SK-N-SH treated with all-trans-retinoic acid at 6 μM for 48 hours (cell line): ENCODE results near the gene HMCN2.

ENCODE experiments used
- ATAC-seq: fragments of 200-7000 bp; cut with Tn5 transposase; 3 replicates; pipeline ENCODE4 v1.9.1; 2020; ENCODE audit warnings: mild to moderate bottlenecking, moderate library complexity
- ARNTL ChIP-seq: fragments of 450-650 bp; formaldehyde crosslinking; IDR thresholded peaks from 2 replicates; pipeline ENCODE4 v1.5.0; 2020; ENCODE audit warnings: low read depth, mild to moderate bottlenecking, moderate library complexity, borderline replicate concordance
- BACH2 ChIP-seq: fragments of 250-450 bp; sonication (Bioruptor Pico); IDR thresholded peaks from 2 replicates; pipeline ENCODE4 v1.9.0; 2021; ENCODE audit warnings: mild to moderate bottlenecking, borderline replicate concordance
- CREB5 ChIP-seq: fragments of 250-450 bp; sonication (Bioruptor Pico); IDR thresholded peaks from 2 replicates; pipeline ENCODE4 v1.5.1; 2020; ENCODE audit warnings: low read depth, mild to moderate bottlenecking, moderate library complexity
- CSDC2 ChIP-seq: fragments of 250-450 bp; sonication (Bioruptor Pico); IDR thresholded peaks from 2 replicates; pipeline ENCODE4 v1.5.0; 2020; ENCODE audit warnings: mild to moderate bottlenecking, moderate library complexity
- CSRNP3 ChIP-seq: fragments of 250-450 bp; sonication (Bioruptor Pico); IDR thresholded peaks from 2 replicates; pipeline ENCODE4 v1.5.1; 2021; ENCODE audit warnings: mild to moderate bottlenecking, moderate library complexity
- ESRRG ChIP-seq: fragments of 250-450 bp; sonication (Bioruptor Pico); IDR thresholded peaks from 2 replicates; pipeline ENCODE4 v1.6.1; 2021; ENCODE audit warnings: mild to moderate bottlenecking
- GLIS3 ChIP-seq: fragments of 250-450 bp; sonication (Bioruptor Pico); IDR thresholded peaks from 2 replicates; pipeline ENCODE4 v1.5.0; 2020; ENCODE audit warnings: mild to moderate bottlenecking, moderate library complexity
- ISL1 ChIP-seq: fragments of 250-450 bp; sonication (Bioruptor Pico); IDR thresholded peaks from 2 replicates; pipeline ENCODE4 v2.1.2; 2022; ENCODE audit warnings: mild to moderate bottlenecking, moderate library complexity
- OSR1 ChIP-seq: fragments of 250-450 bp; sonication (Bioruptor Pico); IDR thresholded peaks from 2 replicates; pipeline ENCODE4 v1.8.0; 2022; ENCODE audit warnings: moderate library complexity, mild to moderate bottlenecking, inconsistent platforms
- PPARA ChIP-seq: fragments of 250-450 bp; sonication (Bioruptor Pico); IDR thresholded peaks from 2 replicates; pipeline ENCODE4 v1.5.0; 2020; ENCODE audit warnings: mild to moderate bottlenecking, borderline replicate concordance
- RARB ChIP-seq: fragments of 250-450 bp; sonication (Bioruptor Pico); IDR thresholded peaks from 2 replicates; pipeline ENCODE4 v1.8.0; 2021; ENCODE audit warnings: mild to moderate bottlenecking, moderate library complexity
- SNAI2 ChIP-seq: fragments of 250-450 bp; sonication (Bioruptor Pico); IDR thresholded peaks from 2 replicates; pipeline ENCODE4 v1.5.0; 2020; ENCODE audit warnings: mild to moderate bottlenecking, moderate library complexity
- TCF4 ChIP-seq: fragments of 250-450 bp; sonication (Bioruptor Pico); IDR thresholded peaks from 2 replicates; pipeline ENCODE4 v1.8.0; 2021; ENCODE audit warnings: mild to moderate bottlenecking, moderate library complexity, borderline replicate concordance
- TOX ChIP-seq: fragments of 250-450 bp; sonication (Bioruptor Pico); IDR thresholded peaks from 2 replicates; pipeline ENCODE4 v1.8.0; 2021; ENCODE audit warnings: mild to moderate bottlenecking, moderate library complexity, borderline replicate concordance
- ZC3H10 ChIP-seq: fragments of 250-450 bp; sonication (Bioruptor Pico); IDR thresholded peaks from 2 replicates; pipeline ENCODE4 v1.5.1; 2021; ENCODE audit warnings: mild to moderate bottlenecking, moderate library complexity
- ZFP3 ChIP-seq: fragments of 250-450 bp; sonication (Bioruptor Pico); IDR thresholded peaks from 2 replicates; pipeline ENCODE4 v1.5.0; 2020; ENCODE audit warnings: mild to moderate bottlenecking, moderate library complexity
- ZFP30 ChIP-seq: fragments of 450-650 bp; formaldehyde crosslinking; IDR thresholded peaks from 2 replicates; pipeline ENCODE4 v1.5.0; 2022; ENCODE audit warnings: mild to moderate bottlenecking, moderate library complexity
- ZNF565 ChIP-seq: fragments of 450-650 bp; formaldehyde crosslinking; conservative IDR thresholded peaks from 2 replicates; pipeline ENCODE4 v1.5.0; 2020; ENCODE audit warnings: low read depth, mild to moderate bottlenecking, moderate library complexity
- ZNF70 ChIP-seq: fragments of 450-650 bp; formaldehyde crosslinking; IDR thresholded peaks from 2 replicates; pipeline ENCODE4 v1.5.0; 2020; ENCODE audit warnings: mild to moderate bottlenecking, moderate library complexity
- ZNF8 ChIP-seq: fragments of 450-650 bp; formaldehyde crosslinking; IDR thresholded peaks from 2 replicates; pipeline ENCODE4 v1.5.0; 2020; ENCODE audit warnings: mild to moderate bottlenecking, moderate library complexity
- TF ChIP-seq, protein P1 (sequence below): fragments of 250-450 bp; sonication (Bioruptor Pico); IDR thresholded peaks from 2 replicates; pipeline ENCODE4 v1.5.0; 2020; ENCODE audit warnings: mild to moderate bottlenecking, moderate library complexity
- TF ChIP-seq, protein P2 (sequence below): fragments of 250-450 bp; sonication (Bioruptor Pico); IDR thresholded peaks from 2 replicates; pipeline ENCODE4 v1.8.0; 2021; ENCODE audit warnings: low read depth, mild to moderate bottlenecking, moderate library complexity, borderline replicate concordance

The HMCN2 gene

DNA sequence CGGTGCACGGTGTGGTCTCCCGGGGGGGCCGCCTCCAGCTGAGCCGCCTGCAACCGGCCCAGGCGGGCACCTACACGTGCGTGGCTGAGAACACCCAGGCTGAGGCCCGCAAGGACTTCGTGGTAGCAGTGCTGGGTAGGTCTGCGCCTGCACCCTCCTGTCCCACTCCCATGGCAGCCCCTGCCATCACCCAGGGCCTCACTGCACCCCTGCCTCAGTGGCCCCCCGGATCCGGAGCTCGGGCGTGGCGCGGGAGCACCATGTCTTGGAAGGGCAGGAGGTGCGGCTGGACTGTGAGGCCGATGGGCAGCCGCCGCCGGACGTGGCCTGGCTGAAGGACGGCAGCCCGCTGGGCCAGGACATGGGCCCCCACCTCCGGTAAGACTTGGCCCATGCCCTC lies 125.4 kb downstream of the HMCN2 start (continued):
- no peak for TF ChIP-seq ZFP30 (CRISPR knock-in tag)
- TF ChIP-seq ESRRG = no peak
- no peak for TF ChIP-seq ZC3H10
- TF ChIP-seq SNAI2 (CRISPR knock-in tag) = no peak
- no peak for TF ChIP-seq BACH2 (CRISPR knock-in tag)
- no peak for TF ChIP-seq ZNF70 (CRISPR knock-in tag)
- no peak for TF ChIP-seq OSR1 (CRISPR knock-in tag)
- no peak for TF ChIP-seq GLIS3 (CRISPR knock-in tag)
- no peak for TF ChIP-seq ZNF565
- TF ChIP-seq, all 23 proteins: peak for 0

- TF ChIP-seq, protein P1, sequence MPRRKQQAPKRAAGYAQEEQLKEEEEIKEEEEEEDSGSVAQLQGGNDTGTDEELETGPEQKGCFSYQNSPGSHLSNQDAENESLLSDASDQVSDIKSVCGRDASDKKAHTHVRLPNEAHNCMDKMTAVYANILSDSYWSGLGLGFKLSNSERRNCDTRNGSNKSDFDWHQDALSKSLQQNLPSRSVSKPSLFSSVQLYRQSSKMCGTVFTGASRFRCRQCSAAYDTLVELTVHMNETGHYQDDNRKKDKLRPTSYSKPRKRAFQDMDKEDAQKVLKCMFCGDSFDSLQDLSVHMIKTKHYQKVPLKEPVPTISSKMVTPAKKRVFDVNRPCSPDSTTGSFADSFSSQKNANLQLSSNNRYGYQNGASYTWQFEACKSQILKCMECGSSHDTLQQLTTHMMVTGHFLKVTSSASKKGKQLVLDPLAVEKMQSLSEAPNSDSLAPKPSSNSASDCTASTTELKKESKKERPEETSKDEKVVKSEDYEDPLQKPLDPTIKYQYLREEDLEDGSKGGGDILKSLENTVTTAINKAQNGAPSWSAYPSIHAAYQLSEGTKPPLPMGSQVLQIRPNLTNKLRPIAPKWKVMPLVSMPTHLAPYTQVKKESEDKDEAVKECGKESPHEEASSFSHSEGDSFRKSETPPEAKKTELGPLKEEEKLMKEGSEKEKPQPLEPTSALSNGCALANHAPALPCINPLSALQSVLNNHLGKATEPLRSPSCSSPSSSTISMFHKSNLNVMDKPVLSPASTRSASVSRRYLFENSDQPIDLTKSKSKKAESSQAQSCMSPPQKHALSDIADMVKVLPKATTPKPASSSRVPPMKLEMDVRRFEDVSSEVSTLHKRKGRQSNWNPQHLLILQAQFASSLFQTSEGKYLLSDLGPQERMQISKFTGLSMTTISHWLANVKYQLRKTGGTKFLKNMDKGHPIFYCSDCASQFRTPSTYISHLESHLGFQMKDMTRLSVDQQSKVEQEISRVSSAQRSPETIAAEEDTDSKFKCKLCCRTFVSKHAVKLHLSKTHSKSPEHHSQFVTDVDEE (CRISPR knock-in tag) = no peak
- TF ChIP-seq CSRNP3 (CRISPR knock-in tag) (no peak), ZNF8 (no peak), BACH2 (CRISPR knock-in tag) (no peak), CREB5 (CRISPR knock-in tag) (no peak), ZFP3 (CRISPR knock-in tag) (no peak), TCF4 (CRISPR knock-in tag) (no peak)
- TF ChIP-seq, protein P2, sequence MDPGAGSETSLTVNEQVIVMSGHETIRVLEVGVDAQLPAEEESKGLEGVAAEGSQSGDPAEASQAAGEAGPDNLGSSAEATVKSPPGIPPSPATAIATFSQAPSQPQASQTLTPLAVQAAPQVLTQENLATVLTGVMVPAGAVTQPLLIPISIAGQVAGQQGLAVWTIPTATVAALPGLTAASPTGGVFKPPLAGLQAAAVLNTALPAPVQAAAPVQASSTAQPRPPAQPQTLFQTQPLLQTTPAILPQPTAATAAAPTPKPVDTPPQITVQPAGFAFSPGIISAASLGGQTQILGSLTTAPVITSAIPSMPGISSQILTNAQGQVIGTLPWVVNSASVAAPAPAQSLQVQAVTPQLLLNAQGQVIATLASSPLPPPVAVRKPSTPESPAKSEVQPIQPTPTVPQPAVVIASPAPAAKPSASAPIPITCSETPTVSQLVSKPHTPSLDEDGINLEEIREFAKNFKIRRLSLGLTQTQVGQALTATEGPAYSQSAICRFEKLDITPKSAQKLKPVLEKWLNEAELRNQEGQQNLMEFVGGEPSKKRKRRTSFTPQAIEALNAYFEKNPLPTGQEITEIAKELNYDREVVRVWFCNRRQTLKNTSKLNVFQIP (CRISPR knock-in tag) = no peak
- TF ChIP-seq, all 23 proteins: peak for 0
- no peak for ATAC-seq
Measured at GRCh38 chr9:130391866-130392265, 126.3 kb downstream of the HMCN2 start.

DNA sequence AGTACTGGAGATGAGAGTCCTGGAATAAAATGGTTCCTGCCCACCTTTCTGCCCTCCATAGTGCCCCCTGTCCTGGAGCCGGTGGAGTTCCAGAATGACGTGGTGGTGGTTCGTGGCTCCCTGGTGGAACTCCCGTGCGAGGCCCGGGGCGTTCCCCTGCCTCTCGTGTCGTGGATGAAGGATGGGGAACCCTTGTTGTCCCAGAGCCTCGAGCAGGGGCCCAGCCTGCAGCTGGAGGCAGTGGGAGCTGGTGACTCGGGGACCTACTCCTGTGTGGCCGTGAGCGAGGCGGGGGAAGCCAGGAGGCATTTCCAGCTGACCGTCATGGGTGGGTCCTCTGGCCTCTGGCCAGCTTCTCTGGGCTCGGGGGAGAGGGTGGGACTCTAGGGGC lies 128.1 kb downstream of the HMCN2 start:
- ATAC-seq = no peak
- TF ChIP-seq BACH2 (CRISPR knock-in tag) (no peak), ZFP3 (CRISPR knock-in tag) (no peak), ISL1 (CRISPR knock-in tag) (no peak), PPARA (CRISPR knock-in tag) (no peak), GLIS3 (CRISPR knock-in tag) (no peak), ZNF565 (no peak), ARNTL (CRISPR knock-in tag) (no peak), TOX (CRISPR knock-in tag) (no peak), RARB (CRISPR knock-in tag) (no peak), ZFP30 (CRISPR knock-in tag) (no peak), SNAI2 (CRISPR knock-in tag) (no peak)
- TF ChIP-seq, protein P2 (CRISPR knock-in tag) = no peak

GRCh38 chr9:130394320-130394719 lies 128.8 kb downstream of the HMCN2 start:
- ATAC-seq = no peak
- TF ChIP-seq CREB5 (CRISPR knock-in tag) = no peak
- TF ChIP-seq SNAI2 (CRISPR knock-in tag) = no peak
- TF ChIP-seq RARB (CRISPR knock-in tag) = no peak
- TF ChIP-seq TOX (CRISPR knock-in tag) = no peak
- no peak for TF ChIP-seq ZFP30 (CRISPR knock-in tag)
- TF ChIP-seq ZNF8 = no peak
- no peak for TF ChIP-seq ZNF565
- TF ChIP-seq PPARA (CRISPR knock-in tag) = no peak
- no peak for TF ChIP-seq CSDC2
- TF ChIP-seq CSRNP3 (CRISPR knock-in tag) = no peak
